ENCODE measurements around the gene RBM39.
"Not testable (repeated sequence)": the region's sequence is repeated elsewhere in the genome, so short reads cannot be mapped to it uniquely, and the experiment has no call there.

RBM39 gene

DNA sequence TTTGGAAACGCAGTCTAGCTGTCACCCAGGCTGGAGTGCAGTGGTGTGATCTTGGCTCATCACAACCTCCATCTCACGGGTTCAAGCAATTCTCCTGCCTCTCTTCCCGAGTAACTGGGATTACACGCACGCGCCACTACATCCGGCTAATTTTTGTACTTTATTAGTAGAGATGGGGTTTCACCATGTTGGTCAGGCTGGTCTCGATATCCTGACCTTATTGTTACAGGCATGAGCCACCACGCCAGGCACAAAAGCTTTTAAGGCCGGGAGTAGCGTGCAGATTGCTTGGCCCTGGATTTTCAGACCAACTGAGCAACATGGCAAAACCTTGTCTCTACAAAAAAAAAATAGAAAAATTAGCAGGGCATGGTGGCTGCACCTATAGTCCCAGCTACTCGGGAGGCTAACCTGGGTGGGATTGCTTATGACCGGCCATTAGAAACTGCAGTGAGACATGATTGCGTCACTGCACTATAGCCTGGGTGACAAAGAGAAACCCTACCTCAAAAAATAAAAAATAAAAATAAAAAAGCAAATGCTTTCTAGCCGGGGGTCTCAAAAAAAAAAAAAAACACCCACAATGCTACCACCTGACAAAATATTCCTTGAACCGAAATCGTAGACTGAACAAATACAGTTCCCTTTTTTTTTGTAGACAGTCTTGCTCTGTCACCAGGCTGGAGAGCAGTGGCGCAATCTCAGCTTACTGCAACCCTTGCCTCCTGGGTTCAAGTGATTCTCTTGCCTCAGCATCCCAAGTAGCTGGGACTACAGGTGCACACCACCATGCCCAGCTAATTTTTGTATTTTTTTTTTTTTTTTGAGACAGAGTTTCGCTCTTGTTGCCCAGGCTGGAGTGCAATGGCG lies 15.0 kb downstream of the RBM39 start:
- no peak for DNase-seq (ENCODE audit: low read depth, low spot score)

DNA sequence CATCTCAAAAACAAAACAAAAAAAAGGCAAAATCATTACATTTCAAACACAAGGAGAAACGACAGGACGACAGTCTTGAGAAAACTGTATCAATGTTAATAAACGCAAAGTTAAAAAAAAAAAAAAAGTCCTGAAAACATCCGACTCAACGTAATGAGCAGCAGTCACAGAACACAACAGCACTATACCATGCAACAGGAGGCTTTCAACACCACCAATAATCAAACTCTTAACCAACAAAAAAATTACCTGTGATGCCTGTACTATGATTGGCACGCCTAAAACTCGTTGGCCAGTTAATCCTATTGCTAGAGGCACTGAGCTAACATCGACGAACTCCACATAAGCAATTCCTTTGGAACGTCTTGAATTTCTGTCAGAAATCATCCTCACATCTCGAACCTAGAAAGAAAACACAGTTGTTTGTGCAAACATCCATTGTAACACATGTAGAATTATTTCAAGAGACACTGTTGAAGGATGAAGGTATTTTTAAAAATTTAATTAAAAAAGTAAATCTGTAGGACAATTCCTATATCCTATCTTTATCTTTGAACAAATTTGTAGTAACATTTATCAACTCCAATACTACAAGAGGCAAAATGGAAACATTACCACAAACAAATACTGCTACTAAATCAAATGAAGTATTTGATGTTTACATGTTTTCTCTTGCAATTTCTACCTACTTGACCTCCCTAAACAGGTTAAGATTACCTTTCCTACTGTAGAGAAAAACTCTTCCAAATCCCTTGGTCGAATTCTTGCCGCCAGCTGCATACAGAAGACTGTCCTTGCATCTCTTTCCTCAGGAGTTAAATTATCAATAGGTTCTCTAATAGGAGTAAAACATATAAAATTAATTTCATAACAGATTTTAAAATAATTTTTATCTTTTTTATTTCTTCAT lies 17.5 kb downstream of the RBM39 start:
- no peak for DNase-seq (ENCODE audit: low read depth, low spot score)

- DNase-seq (ENCODE audit: low read depth, low spot score): not testable (repeated sequence)
These were observed 18.3 kb downstream of the RBM39 start for GRCh38 chr20:35723652-35724320.

DNA sequence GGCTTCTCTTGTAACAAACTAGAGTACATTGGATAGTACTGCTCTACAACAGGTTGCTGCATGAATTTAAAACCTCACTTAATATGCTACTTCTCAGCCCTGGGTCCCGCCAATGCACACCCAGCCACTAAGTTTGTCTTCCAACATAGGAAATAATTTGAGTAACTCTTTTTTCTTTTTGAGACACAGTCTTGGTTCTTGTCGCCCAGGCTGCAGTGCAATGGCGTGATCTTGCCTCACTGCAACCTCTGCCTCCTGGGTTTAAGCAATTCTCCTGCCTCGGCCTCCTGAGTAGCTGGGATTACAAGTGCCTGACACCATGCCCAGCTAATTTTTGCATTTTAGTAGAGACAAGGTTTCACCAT lies 18.8 kb downstream of the RBM39 start:
- not testable (repeated sequence) for DNase-seq (ENCODE audit: low read depth, low spot score)

GRCh38 chr20:35721621-35722020 lies 20.4 kb downstream of the RBM39 start:
- DNase-seq (ENCODE audit: low read depth, low spot score): no peak

- DNase-seq (ENCODE audit: low read depth, low spot score): no peak
These were observed 20.8 kb downstream of the RBM39 start for GRCh38 chr20:35721219-35721618.

DNA sequence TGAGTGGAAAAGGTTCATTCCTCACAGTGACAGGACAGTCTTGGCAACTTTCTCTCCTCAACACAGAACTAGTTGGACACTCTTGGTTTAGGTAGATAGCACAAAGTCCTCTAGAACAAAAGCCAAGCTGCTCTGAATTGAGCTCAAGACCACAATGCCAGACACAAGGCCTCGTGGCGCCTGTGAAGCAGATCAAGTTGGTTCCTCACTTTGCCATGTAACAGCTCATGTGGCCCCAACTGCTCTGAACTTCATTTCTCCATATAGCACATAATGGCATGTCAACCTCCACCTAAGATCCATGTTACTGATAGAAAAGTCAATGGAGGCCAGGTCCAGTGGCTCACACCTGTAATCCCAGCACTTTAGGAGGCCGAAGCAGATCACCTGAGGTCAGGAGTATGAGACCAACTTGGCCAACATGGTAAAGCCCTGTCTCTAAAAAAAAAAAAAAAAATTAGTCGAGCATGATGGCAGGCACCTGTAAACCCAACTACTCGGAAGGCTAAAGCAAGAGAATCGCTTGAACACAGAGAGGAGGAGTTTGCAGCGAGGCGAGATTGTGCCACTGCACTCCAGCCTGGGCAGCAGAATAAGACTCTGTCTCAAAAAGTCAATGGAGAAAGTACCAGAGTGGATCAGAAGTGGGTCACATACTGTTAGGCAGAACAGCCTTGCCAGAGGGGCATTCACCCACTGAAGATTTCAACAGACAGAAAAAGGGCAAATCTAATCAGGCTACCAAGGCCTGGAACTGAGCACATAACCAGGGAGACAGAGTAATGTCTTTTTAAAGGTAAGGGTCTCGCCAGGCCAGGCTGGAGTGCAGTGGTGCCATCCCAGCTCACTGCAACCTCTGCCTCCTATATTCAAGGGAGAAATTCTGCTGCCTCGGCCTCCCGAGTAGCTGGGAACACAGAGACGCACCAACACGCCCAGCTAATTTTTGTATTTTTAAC lies 21.6 kb downstream of the RBM39 start:
- DNase-seq (ENCODE audit: low read depth, low spot score): no peak

- DNase-seq (ENCODE audit: low read depth, low spot score): no peak
These were observed 22.3 kb downstream of the RBM39 start for GRCh38 chr20:35719717-35720116.

DNA sequence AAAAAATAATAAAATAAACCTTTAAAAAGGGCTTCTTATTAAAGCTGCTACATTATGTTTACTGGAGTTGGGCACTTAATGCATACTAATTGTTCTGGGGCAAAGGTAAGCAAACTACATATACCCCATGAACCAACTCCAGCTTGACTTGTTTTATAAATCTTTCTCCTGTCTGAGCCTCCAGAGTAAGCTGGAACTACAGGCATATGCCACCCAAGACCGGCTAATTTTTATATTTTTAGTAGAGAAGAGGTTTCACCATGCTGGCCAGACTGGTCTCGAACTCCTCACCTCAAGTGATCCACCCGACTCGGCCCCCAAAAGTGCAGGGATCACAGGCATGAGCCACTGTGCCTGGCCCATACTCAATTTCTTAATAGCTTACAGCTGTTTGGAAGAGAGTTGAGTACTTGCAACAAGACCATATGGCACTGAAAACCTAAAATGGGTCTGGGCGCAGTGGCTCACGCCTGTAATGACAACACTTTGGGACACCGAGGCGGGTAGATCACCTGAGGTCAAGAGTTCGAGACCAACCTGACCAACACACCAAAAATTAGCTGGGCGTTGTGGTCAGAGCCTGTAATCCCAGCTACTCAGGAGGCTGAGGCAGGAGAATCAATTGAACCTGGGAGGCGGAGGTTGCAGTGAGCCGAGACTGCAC lies 23.0 kb downstream of the RBM39 start:
- no peak for DNase-seq (ENCODE audit: low read depth, low spot score)

DNA sequence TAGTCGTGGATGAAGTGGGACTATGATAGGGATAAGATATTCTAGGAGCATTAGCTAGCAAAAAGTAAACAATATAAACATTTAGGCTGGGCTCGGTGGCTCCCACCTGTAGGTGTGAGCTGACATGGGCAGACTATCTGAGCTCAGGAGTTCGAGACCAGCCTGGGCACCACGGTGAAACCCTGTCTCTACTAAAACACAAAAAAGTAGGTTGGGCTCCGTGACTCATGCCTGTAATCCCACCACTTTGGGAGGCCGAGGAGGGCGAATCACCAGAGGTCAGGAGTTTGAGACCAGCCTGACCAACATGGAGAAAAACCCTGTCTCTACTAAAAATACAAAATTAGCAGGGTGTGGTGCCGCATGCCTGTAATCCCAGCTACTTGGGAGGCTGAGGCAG lies 23.7 kb downstream of the RBM39 start:
- DNase-seq (ENCODE audit: low read depth, low spot score): not testable (repeated sequence)

- no peak for DNase-seq (ENCODE audit: low read depth, low spot score)
These were observed 25.7 kb downstream of the RBM39 start for GRCh38 chr20:35716330-35716729.

GRCh38 chr20:35715652-35716051 lies 26.4 kb downstream of the RBM39 start:
- no peak for DNase-seq (ENCODE audit: low read depth, low spot score)

GRCh38 chr20:35714127-35714526 lies 27.9 kb downstream of the RBM39 start:
- DNase-seq (ENCODE audit: low read depth, low spot score): no peak

DNA sequence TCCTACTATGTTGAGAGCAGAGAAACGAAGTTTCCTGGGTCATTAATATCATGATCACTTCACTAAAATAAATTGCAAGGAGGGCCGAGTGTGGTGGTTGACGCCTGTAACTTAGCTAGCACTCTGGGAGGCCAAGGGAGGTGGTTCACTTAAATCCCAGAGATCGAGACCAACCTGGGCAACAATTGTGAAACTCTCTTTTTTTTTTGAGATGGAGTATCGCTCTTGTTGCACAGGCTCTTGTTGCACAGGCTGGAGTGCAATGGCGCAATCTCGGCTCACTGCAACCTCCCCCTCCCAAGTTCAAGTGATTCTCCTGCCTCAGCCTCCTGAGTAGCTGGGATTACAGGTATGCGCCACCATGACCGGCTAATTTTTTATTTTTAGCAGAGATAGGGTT lies 28.9 kb downstream of the RBM39 start:
- DNase-seq (ENCODE audit: low read depth, low spot score): not testable (repeated sequence)

DNA sequence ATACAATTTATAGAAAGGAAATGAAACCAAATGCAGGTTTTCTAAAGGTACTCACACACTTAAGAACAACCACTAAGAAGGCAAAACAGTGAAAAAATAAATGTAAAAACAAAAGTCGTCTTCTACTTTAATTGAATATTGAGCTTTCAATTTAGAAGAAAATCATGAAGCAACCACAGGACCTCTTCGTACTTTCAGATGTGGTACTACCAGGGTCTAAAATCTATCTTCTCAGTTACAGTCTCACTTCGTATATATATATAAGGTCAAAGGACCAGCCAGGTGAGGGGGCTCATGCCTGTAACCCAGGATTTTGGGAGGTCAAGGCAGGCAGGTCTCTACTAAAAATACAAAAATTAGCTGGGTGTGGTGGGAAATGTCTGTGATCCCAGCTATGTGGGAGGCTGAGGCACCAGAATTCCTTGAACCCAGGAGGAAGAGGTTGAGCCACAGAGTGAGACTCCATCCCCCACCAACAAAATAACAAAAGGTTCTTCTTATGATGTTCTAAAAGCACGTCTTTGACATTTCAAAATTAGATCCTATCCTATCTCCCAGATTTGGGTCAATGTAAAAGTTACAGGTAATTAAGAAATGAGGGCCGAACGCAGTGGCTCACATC lies 30.4 kb downstream of the RBM39 start:
- no peak for DNase-seq (ENCODE audit: low read depth, low spot score)

DNA sequence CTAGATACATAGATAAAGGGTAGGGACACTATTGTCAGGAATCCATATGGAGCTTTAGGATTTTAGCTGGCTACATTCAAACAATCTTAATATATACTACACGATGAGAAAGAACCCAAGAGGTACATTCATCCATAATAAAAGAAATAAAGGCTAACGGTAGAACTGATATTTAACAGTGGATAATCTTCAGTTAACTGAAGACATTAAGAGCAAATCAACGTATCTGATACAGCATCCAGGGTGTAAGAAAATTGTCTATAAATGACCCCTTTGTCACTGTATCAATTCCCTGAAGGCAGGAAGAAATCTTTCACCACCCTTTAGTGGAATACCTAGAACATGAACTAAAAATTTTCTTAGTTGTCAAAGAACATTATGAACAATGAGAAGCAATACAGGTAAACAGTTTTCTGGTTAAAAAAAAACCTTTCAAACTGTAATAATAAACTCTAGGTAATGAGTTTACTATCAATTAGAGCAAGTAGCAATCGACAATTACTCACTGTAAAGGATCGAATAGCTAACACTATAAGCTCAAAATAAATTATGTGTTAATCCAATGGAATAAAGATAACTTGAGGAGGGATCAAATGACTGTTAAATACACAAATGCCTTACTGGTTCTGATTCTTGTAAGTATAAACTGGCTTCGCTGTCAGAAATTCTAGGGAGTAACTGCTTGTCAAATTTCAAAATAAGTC lies 31.0 kb downstream of the RBM39 start:
- no peak for DNase-seq (ENCODE audit: low read depth, low spot score)

DNA sequence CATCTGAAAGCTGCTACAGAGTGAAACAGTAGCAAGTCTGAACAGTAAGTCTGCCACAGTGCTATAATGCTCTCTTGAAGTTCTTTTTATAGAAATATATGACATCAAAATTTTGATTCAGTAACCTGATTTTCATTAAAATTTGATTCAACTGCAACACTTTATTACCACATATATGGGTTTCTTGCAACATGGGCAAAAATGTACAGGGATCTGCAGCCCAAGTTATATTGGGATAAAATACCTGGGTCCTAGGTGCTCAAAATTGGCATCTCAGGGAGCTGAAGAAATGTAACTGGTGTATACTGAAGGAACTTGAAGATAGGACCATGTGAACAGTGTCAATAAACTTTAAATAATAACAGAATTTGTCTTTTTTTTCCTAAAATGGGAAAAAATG lies 32.0 kb downstream of the RBM39 start:
- no peak for DNase-seq (ENCODE audit: low read depth, low spot score)

DNA sequence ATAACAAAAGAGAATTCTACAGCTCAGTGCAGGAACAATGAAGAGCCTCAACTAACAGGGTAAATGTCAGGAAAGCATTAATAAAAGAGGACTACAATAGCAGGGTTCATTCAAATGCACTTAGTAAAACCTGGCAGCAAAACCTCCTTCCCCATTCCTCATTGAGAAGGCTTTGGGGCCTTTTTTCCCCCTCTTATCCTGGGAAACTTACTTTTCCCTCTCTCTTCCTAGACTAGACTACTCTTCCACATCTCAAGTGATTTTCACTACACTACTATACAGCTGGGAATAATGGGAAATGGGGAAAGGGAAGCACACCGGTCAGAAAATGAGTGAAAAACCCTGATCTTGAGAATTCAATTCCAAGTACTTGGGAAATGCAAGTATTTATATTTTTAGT lies 32.8 kb downstream of the RBM39 start:
- DNase-seq (ENCODE audit: low read depth, low spot score): no peak

DNA sequence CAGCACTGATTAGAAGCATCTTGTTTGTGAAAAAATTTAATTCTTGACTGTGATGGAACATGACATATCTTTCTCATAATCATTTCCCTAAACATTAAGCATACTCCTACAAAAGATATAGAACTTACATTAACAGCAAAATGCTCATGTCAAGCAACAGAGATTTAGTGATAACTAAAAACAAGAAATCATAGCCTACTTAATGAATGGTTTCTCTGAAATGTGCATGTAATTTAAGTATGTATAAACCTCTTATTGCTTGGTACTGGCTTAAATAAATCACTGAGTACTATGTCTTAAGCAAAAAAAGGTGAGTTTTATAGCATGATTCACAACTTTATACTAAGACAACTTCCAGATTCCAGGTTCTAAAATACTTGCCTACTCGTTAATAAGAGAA lies 33.6 kb downstream of the RBM39 start:
- DNase-seq (ENCODE audit: low read depth, low spot score): no peak

Data from activated naive CD8-positive, alpha-beta T cell treated with anti-CD3 and anti-CD28 coated beads, Interleukin-2, amount 50 U/mL, for 16 hours (primary cell).